Activated CD8-positive, alpha-beta memory T cell treated with anti-CD3 and anti-CD28 coated beads for 1 hour (primary cell): ENCODE measurements around the gene INPP5A.
"Not testable (repeated sequence)": the region's sequence is repeated elsewhere in the genome, so short reads cannot be mapped to it uniquely, and the experiment has no call there.

Experiments used
- DNase-seq, 2 donors: peaks; one replicate each; pipeline ENCODE4 v3.0.0-alpha.2; 2020; ENCODE audit warnings: low read depth in 1 of 2; ENCODE audit errors: extremely low read depth in 1 of 2

The INPP5A gene

GRCh38 chr10:132503581-132504421, 33.8 kb upstream of the INPP5A start:
- no peak for DNase-seq

GRCh38 chr10:132504501-132505272, 32.9 kb upstream of the INPP5A start:
- DNase-seq, result no peak

GRCh38 chr10:132505546-132505945, 32.0 kb upstream of the INPP5A start:
- not testable (repeated sequence) for DNase-seq

GRCh38 chr10:132506711-132507408, 30.7 kb upstream of the INPP5A start:
- DNase-seq, result no peak

- DNase-seq, result no peak
Measured at GRCh38 chr10:132507409-132507955, 30.1 kb upstream of the INPP5A start.

- no peak for DNase-seq
Measured at GRCh38 chr10:132507956-132508490, 29.6 kb upstream of the INPP5A start.

- no peak for DNase-seq
Measured at GRCh38 chr10:132508581-132509443, 28.8 kb upstream of the INPP5A start.

GRCh38 chr10:132509506-132510173, 27.9 kb upstream of the INPP5A start:
- DNase-seq, result no peak

GRCh38 chr10:132510174-132510611, 27.4 kb upstream of the INPP5A start:
- no peak for DNase-seq

GRCh38 chr10:132511121-132512051, 26.2 kb upstream of the INPP5A start:
- no peak for DNase-seq

- no peak for DNase-seq
Measured at GRCh38 chr10:132512052-132512442, 25.5 kb upstream of the INPP5A start.

GRCh38 chr10:132512693-132513345, 24.8 kb upstream of the INPP5A start:
- no peak for DNase-seq

GRCh38 chr10:132514821-132515520, 22.6 kb upstream of the INPP5A start:
- no peak for DNase-seq

GRCh38 chr10:132515811-132516726, 21.5 kb upstream of the INPP5A start:
- DNase-seq, result no peak

- DNase-seq, result no peak
Measured at GRCh38 chr10:132516771-132517725, 20.5 kb upstream of the INPP5A start.
